NCI-H774 (cell line): Measurements from ENCODE around the gene ITPK1.
"Not testable (repeated sequence)": the region's sequence is repeated elsewhere in the genome, so short reads cannot be mapped to it uniquely, and the experiment has no call there.

Experiments
- DNase-seq: peaks from one replicate; lab custom pipeline; 2025; lab: John Stamatoyannopoulos, UW

The ITPK1 gene

GRCh38 chr14:93115821-93116675 lies at the start of gene ITPK1:
ITPK1 (minus strand) TSS chr14:93115925; CDS start chr14:93115163, 762 bp downstream.
- DNase-seq = peak; percentile 45

- DNase-seq = no peak
Measured at GRCh38 chr14:93163564-93163963, 47.8 kb upstream of the ITPK1 start.

GRCh38 chr14:93161411-93161940 lies 45.8 kb upstream of the ITPK1 start:
- DNase-seq = no peak

- no peak for DNase-seq
Measured at GRCh38 chr14:93160353-93160801, 44.7 kb upstream of the ITPK1 start.

GRCh38 chr14:93159625-93160352 lies 44.1 kb upstream of the ITPK1 start:
- DNase-seq = not testable (repeated sequence)

GRCh38 chr14:93158349-93158748 lies 42.6 kb upstream of the ITPK1 start:
- not testable (repeated sequence) for DNase-seq

GRCh38 chr14:93156693-93157369 lies 41.1 kb upstream of the ITPK1 start:
- DNase-seq = no peak

GRCh38 chr14:93155667-93156066 lies 39.9 kb upstream of the ITPK1 start:
- DNase-seq = no peak

- DNase-seq = no peak
Measured at GRCh38 chr14:93153121-93153520, 37.4 kb upstream of the ITPK1 start.

- DNase-seq = no peak
Measured at GRCh38 chr14:93150227-93151208, 34.8 kb upstream of the ITPK1 start.

- DNase-seq = no peak
Measured at GRCh38 chr14:93148979-93149378, 33.3 kb upstream of the ITPK1 start.

GRCh38 chr14:93146119-93146518 lies 30.4 kb upstream of the ITPK1 start:
- no peak for DNase-seq

GRCh38 chr14:93142854-93143652 lies 27.3 kb upstream of the ITPK1 start:
- DNase-seq = no peak

- DNase-seq = peak; percentile 56
Measured at GRCh38 chr14:93137864-93138263, 22.1 kb upstream of the ITPK1 start.

- not testable (repeated sequence) for DNase-seq
Measured at GRCh38 chr14:93136508-93136907, 20.8 kb upstream of the ITPK1 start.

- no peak for DNase-seq
Measured at GRCh38 chr14:93136009-93136408, 20.3 kb upstream of the ITPK1 start.

- no peak for DNase-seq
Measured at GRCh38 chr14:93135399-93135798, 19.7 kb upstream of the ITPK1 start.

- DNase-seq = no peak
Measured at GRCh38 chr14:93133464-93133863, 17.7 kb upstream of the ITPK1 start.

GRCh38 chr14:93132472-93133065 lies 16.8 kb upstream of the ITPK1 start:
- DNase-seq = no peak
